Mesendoderm (in vitro differentiated cells): ENCODE data around the gene FAM13B.
"Not testable (repeated sequence)": the region's sequence is repeated elsewhere in the genome, so short reads cannot be mapped to it uniquely, and the experiment has no call there.

Experiments
- DNase-seq: peaks from one replicate; pipeline ENCODE4 v3.0.0; 2013
- H2AK5ac ChIP-seq: 2 replicates; pipeline ENCODE4 v1.6.1; 2013; ENCODE audit warnings: low read length, inconsistent platforms
- H2BK120ac ChIP-seq: 2 replicates; pipeline ENCODE4 v1.6.1; 2013; ENCODE audit warnings: low read depth, mild to moderate bottlenecking, low read length, moderate library complexity, mixed read lengths
- H2BK15ac ChIP-seq: replicated peaks from 2 replicates; pipeline ENCODE4 v1.6.1; 2013; ENCODE audit warnings: low read depth, mild to moderate bottlenecking, moderate library complexity
- H2BK5ac ChIP-seq: 2 replicates; pipeline ENCODE4 v1.6.1; 2013; ENCODE audit warnings: low read length, inconsistent platforms
- H3K18ac ChIP-seq: 2 replicates; pipeline ENCODE4 v1.6.1; 2013; ENCODE audit warnings: mild to moderate bottlenecking, low read length, mixed read lengths
- H3K23ac ChIP-seq: one replicate; pipeline ENCODE4 v1.6.1; 2013; ENCODE audit warnings: low read length
- H3K27ac ChIP-seq: 2 replicates; pipeline ENCODE4 v1.5.1; 2013; ENCODE audit warnings: low read depth, mild to moderate bottlenecking, inconsistent platforms, low read length, moderate library complexity
- H3K27me3 ChIP-seq: 2 replicates; pipeline ENCODE4 v1.6.1; 2013; ENCODE audit warnings: low read length, control low read depth, mild to moderate bottlenecking, inconsistent platforms; ENCODE audit not compliant: insufficient read depth, poor library complexity
- H3K36me3 ChIP-seq: 2 replicates; pipeline ENCODE4 v1.6.1; 2013; ENCODE audit warnings: low read length, inconsistent platforms; ENCODE audit not compliant: control insufficient read depth, insufficient read depth
- H3K4ac ChIP-seq: one replicate; pipeline ENCODE4 v1.6.1; 2013; ENCODE audit warnings: low read depth, mild to moderate bottlenecking, low read length, moderate library complexity
- H3K4me1 ChIP-seq: 2 replicates; pipeline ENCODE4 v1.6.1; 2013; ENCODE audit warnings: low read depth, low read length, inconsistent platforms; ENCODE audit not compliant: control insufficient read depth
- H3K4me2 ChIP-seq: 2 replicates; pipeline ENCODE4 v1.6.1; 2013; ENCODE audit warnings: low read length
- H3K4me3 ChIP-seq: 2 replicates; pipeline ENCODE4 v1.5.1; 2013; ENCODE audit warnings: mild to moderate bottlenecking, low read length
- H3K56ac ChIP-seq: one replicate; pipeline ENCODE4 v1.6.1; 2013; ENCODE audit warnings: low read length
- H3K79me1 ChIP-seq: 2 replicates; pipeline ENCODE4 v1.6.1; 2013; ENCODE audit warnings: low read length, inconsistent platforms
- H3K79me2 ChIP-seq: 2 replicates; pipeline ENCODE4 v1.6.1; 2013; ENCODE audit warnings: mild to moderate bottlenecking, low read length; ENCODE audit not compliant: control insufficient read depth, insufficient read depth
- H3K9ac ChIP-seq: 2 replicates; pipeline ENCODE4 v1.6.1; 2013; ENCODE audit warnings: low read length, inconsistent platforms
- H4K5ac ChIP-seq: one replicate; pipeline ENCODE4 v1.6.1; 2013; ENCODE audit warnings: low read length
- H4K8ac ChIP-seq: one replicate; pipeline ENCODE4 v1.6.1; 2013; ENCODE audit warnings: low read depth, mild to moderate bottlenecking, control low read depth, low read length, moderate library complexity
- WGBS: extraction: QIAGEN DNeasy Blood & Tissue Kit; methylation state at CpG from one replicate; pipeline ENCODE4 v1.1.7; 2013; ENCODE audit warnings: low lambda C conversion rate, missing lambda C conversion rate; ENCODE audit not compliant: insufficient coverage; ENCODE audit errors: extremely low coverage; 5-methylcytosine and 5-hydroxymethylcytosine counted together

Gene FAM13B

GRCh38 chr5:138032028-138032571, 779 bp downstream of the FAM13B start:
- H2BK15ac ChIP-seq, result no peak overlapping the region
- H4K5ac ChIP-seq, result no peak overlapping the region
- peak overlapping the region; percentile 95 for H3K9ac ChIP-seq
- peak overlapping the region; percentile 93 for H3K4me2 ChIP-seq
- H3K4ac ChIP-seq, result no peak overlapping the region
- H3K79me2 ChIP-seq, result peaks cover 48% of the 10 kb centered on the region
- no peak overlapping the region for H2AK5ac ChIP-seq
- peak overlapping the region; percentile 97 for H3K56ac ChIP-seq
- H3K79me1 ChIP-seq, result peaks cover 5% of the 10 kb centered on the region
- H3K4me3 ChIP-seq, result peak overlapping the region; percentile 83
- H3K27me3 ChIP-seq, result no peaks in the 10 kb centered on the region
- WGBS, result no CpG with 5 or more reads among the region's 24 CpGs
- peak overlapping the region; percentile 1 for H3K23ac ChIP-seq
- no peak overlapping the region for H4K8ac ChIP-seq
- H2BK5ac ChIP-seq, result peak overlapping the region; percentile 41
- no peak overlapping the region for H2BK120ac ChIP-seq
- no peaks in the 10 kb centered on the region for H3K36me3 ChIP-seq
- no peak for DNase-seq
- no peak overlapping the region for H3K18ac ChIP-seq
- H3K4me1 ChIP-seq, result no peaks in the 10 kb centered on the region
- peak overlapping the region; percentile 100 for H3K27ac ChIP-seq

GRCh38 chr5:138029944-138030343, 2.9 kb downstream of the FAM13B start:
- Histone ChIP-seq H4K5ac (no peak overlapping the region), H3K27ac (no peak overlapping the region), H2AK5ac (no peak overlapping the region), H4K8ac (no peak overlapping the region), H3K4me3 (no peak overlapping the region), H3K4me2 (no peak overlapping the region), H3K79me1 (peaks cover 6% of the 10 kb centered on the region), H3K56ac (no peak overlapping the region), H2BK5ac (no peak overlapping the region), H3K23ac (no peak overlapping the region), H3K36me3 (no peaks in the 10 kb centered on the region), H3K18ac (no peak overlapping the region), H2BK15ac (no peak overlapping the region), H3K4ac (no peak overlapping the region), H3K9ac (no peak overlapping the region), H3K27me3 (no peaks in the 10 kb centered on the region), H3K4me1 (no peaks in the 10 kb centered on the region), H2BK120ac (no peak overlapping the region), H3K79me2 (peaks cover 64% of the 10 kb centered on the region)
- DNase-seq, result no peak
- no CpG with 5 or more reads among the region's 2 CpGs for WGBS

- Histone ChIP-seq H3K18ac (no peak overlapping the region), H3K4ac (no peak overlapping the region), H3K56ac (no peak overlapping the region), H2BK120ac (no peak overlapping the region), H3K79me2 (peaks cover 67% of the 10 kb centered on the region), H3K4me1 (no peaks in the 10 kb centered on the region), H3K36me3 (no peaks in the 10 kb centered on the region), H2BK5ac (no peak overlapping the region), H3K4me2 (no peak overlapping the region), H3K27ac (no peak overlapping the region), H3K79me1 (peaks cover 6% of the 10 kb centered on the region), H4K5ac (no peak overlapping the region), H3K27me3 (no peaks in the 10 kb centered on the region), H3K23ac (no peak overlapping the region), H4K8ac (no peak overlapping the region), H2AK5ac (no peak overlapping the region), H2BK15ac (no peak overlapping the region), H3K9ac (no peak overlapping the region), H3K4me3 (no peak overlapping the region)
- DNase-seq, result no peak
- WGBS, result no CpG with 5 or more reads among the region's 2 CpGs
Measured at GRCh38 chr5:138029501-138029900, 3.4 kb downstream of the FAM13B start.

GRCh38 chr5:138028971-138029365, 3.9 kb downstream of the FAM13B start:
- Histone ChIP-seq H3K79me2 (peaks cover 71% of the 10 kb centered on the region), H2BK5ac (no peak overlapping the region), H2AK5ac (no peak overlapping the region), H4K8ac (no peak overlapping the region), H3K4ac (no peak overlapping the region), H3K79me1 (peaks cover 9% of the 10 kb centered on the region), H3K27me3 (no peaks in the 10 kb centered on the region), H2BK15ac (no peak overlapping the region), H3K18ac (no peak overlapping the region), H2BK120ac (no peak overlapping the region), H3K36me3 (no peaks in the 10 kb centered on the region), H3K4me3 (no peak overlapping the region), H4K5ac (no peak overlapping the region), H3K4me1 (no peaks in the 10 kb centered on the region), H3K4me2 (no peak overlapping the region), H3K9ac (no peak overlapping the region), H3K27ac (no peak overlapping the region), H3K56ac (no peak overlapping the region), H3K23ac (no peak overlapping the region)
- no CpG with 5 or more reads among the region's 5 CpGs for WGBS
- no peak for DNase-seq

- not testable (repeated sequence) for H3K27me3 ChIP-seq, H2BK120ac ChIP-seq, H3K4me2 ChIP-seq, H3K18ac ChIP-seq, H2AK5ac ChIP-seq, H3K36me3 ChIP-seq, H3K4ac ChIP-seq, H3K4me1 ChIP-seq, H2BK5ac ChIP-seq, H3K4me3 ChIP-seq, H2BK15ac ChIP-seq, DNase-seq, H3K27ac ChIP-seq, H3K56ac ChIP-seq, H3K23ac ChIP-seq, H4K8ac ChIP-seq, H4K5ac ChIP-seq, H3K9ac ChIP-seq
- WGBS, result no CpG with 5 or more reads among the region's 12 CpGs
- H3K79me2 ChIP-seq, result peaks cover 76% of the 10 kb centered on the region
- peaks cover 12% of the 10 kb centered on the region for H3K79me1 ChIP-seq
Measured at GRCh38 chr5:138028262-138028970, 4.5 kb downstream of the FAM13B start.

- WGBS, result no CpG with 5 or more reads among the region's 9 CpGs
- H3K56ac ChIP-seq, H3K27me3 ChIP-seq, H3K27ac ChIP-seq, H3K4me1 ChIP-seq, H2BK15ac ChIP-seq, H3K4ac ChIP-seq, H4K8ac ChIP-seq, H2AK5ac ChIP-seq, H3K36me3 ChIP-seq, H2BK120ac ChIP-seq, H3K23ac ChIP-seq, H3K79me1 ChIP-seq, H4K5ac ChIP-seq, H3K4me2 ChIP-seq, H3K18ac ChIP-seq, H2BK5ac ChIP-seq, H3K4me3 ChIP-seq, DNase-seq, H3K9ac ChIP-seq: not testable (repeated sequence)
- peaks cover 82% of the 10 kb centered on the region for H3K79me2 ChIP-seq
Measured at GRCh38 chr5:138026793-138027192, 6.1 kb downstream of the FAM13B start.
